RWPE1 (cell line): Measurements from ENCODE around the gene ASH1L.
"Not testable (repeated sequence)": the region's sequence is repeated elsewhere in the genome, so short reads cannot be mapped to it uniquely, and the experiment has no call there.

Experiments
- CTCF ChIA-PET: fragments of 350-600 bp; sonication (Branson Sonifier 250); formaldehyde crosslinking; extraction: SDS; loops from one replicate; lab custom pipeline; 2021; lab: Yijun Ruan, JAX
- POLR2A ChIA-PET: fragments of 400-600 bp; formaldehyde crosslinking; extraction: SDS; loops from one replicate; lab custom pipeline; 2020; ENCODE audit warnings: antibody characterized with exemption; ENCODE audit not compliant: low non-redundant PET; lab: Yijun Ruan, JAX
- DNase-seq: peaks from one replicate; pipeline ENCODE4 v3.0.0; 2012; ENCODE audit warnings: low spot score
- H3K27ac ChIP-seq: fragments of 450-650 bp; 2 replicates; pipeline ENCODE4 v1.5.1; 2017
- TF ChIP-seq, protein P1 (sequence below): fragments of 450-650 bp; conservative IDR thresholded peaks from 2 replicates; pipeline ENCODE4 v1.5.1; 2017; ENCODE audit warnings: low read depth, mild to moderate bottlenecking

The ASH1L gene

DNA sequence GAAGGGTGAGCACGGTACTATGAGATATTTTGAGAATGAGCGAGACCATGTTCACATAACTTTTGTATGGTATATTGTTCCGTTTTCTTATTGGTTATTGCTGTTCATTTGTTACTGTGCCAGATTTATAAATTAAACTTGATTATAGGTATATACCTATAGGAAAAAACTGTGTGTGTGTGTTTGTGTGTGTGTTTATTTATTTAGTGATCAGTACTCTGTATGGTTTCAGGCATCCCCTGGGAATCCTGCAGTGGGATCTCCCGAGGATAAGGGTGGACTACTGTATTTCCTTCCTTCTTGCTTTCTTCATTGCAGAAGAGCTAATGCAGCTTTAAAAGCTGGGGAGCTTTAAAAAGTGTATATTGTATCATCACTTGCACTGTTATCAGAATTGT is 8.0 kb upstream of the ASH1L start:
- no peak overlapping the region for H3K27ac ChIP-seq
- POLR2A ChIA-PET, result no interaction called here
- no peak for DNase-seq
- CTCF ChIA-PET, result no interaction called here
- TF ChIP-seq, protein P1, sequence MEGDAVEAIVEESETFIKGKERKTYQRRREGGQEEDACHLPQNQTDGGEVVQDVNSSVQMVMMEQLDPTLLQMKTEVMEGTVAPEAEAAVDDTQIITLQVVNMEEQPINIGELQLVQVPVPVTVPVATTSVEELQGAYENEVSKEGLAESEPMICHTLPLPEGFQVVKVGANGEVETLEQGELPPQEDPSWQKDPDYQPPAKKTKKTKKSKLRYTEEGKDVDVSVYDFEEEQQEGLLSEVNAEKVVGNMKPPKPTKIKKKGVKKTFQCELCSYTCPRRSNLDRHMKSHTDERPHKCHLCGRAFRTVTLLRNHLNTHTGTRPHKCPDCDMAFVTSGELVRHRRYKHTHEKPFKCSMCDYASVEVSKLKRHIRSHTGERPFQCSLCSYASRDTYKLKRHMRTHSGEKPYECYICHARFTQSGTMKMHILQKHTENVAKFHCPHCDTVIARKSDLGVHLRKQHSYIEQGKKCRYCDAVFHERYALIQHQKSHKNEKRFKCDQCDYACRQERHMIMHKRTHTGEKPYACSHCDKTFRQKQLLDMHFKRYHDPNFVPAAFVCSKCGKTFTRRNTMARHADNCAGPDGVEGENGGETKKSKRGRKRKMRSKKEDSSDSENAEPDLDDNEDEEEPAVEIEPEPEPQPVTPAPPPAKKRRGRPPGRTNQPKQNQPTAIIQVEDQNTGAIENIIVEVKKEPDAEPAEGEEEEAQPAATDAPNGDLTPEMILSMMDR, result no peak

GRCh38 chr1:155569988-155570592 is 7.5 kb upstream of the ASH1L start:
- H3K27ac ChIP-seq, result no peak overlapping the region
- no peak for DNase-seq
- CTCF ChIA-PET, result no interaction called here
- TF ChIP-seq, protein P1, result no peak
- POLR2A ChIA-PET, result no interaction called here

GRCh38 chr1:155563377-155564022 is 897 bp upstream of the ASH1L start:
- CTCF ChIA-PET, result interaction anchor here (0.7 kb wide), 1 partner anchor 123 kb away, joined by 3 read pairs; no protein-coding TSS in a partner anchor
- POLR2A ChIA-PET, DNase-seq: not testable (repeated sequence)
- H3K27ac ChIP-seq, result peak overlapping the region; percentile 94

- H3K27ac ChIP-seq, result peak overlapping the region; percentile 94
- POLR2A ChIA-PET, CTCF ChIA-PET: not testable (repeated sequence)
- DNase-seq, result peak; percentile 26
Measured at GRCh38 chr1:155561779-155562580, 623 bp downstream of the ASH1L start.

GRCh38 chr1:155555915-155556314 is 6.7 kb downstream of the ASH1L start:
- no peak overlapping the region for H3K27ac ChIP-seq
- ChIA-PET POLR2A (interaction anchor here (0.5 kb wide), 1 partner anchor 27 kb away, joined by 3 read pairs; no protein-coding TSS in a partner anchor), CTCF (no interaction called here)
- TF ChIP-seq, protein P1, result no peak
- DNase-seq, result no peak

- DNase-seq, result no peak
- TF ChIP-seq, protein P1, result no peak
- no peak overlapping the region for H3K27ac ChIP-seq
- ChIA-PET POLR2A (no interaction called here), CTCF (no interaction called here)
Measured at GRCh38 chr1:155553349-155553748, 9.3 kb downstream of the ASH1L start.

DNA sequence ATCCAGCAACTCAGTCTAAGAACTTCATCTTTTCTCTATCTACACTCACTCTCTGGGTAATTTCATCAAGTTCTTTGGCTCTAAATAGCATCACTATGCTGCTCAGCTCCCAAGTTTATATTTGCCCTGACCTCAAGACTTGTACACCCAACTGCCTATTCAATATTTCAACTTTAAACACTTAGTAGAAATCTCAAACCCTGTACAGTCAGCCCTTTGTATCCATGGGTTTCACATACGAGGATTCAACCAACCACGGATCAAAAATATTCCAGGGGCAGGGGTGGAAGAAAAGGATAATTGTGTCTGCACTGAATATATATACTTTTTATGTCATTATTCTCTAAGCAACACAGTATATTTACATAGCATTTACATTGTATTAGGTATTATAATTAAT is 13.9 kb downstream of the ASH1L start:
- TF ChIP-seq, protein P1, result no peak
- ChIA-PET POLR2A (no interaction called here), CTCF (no interaction called here)
- no peak for DNase-seq
- no peak overlapping the region for H3K27ac ChIP-seq
